ENCODE measurements around the gene CAMK2N1. TPM values are rescaled to one million over a fixed set of nuclear protein-coding genes. Genes with fewer than 3 reads are reported as not detected.

CAMK2N1 gene
- total RNA-seq, 1 donor = 28.5 TPM

- TF ChIP-seq CTCF (IDR thresholded peaks at IDR 0.05; ENCODE audit: insufficient read depth, low read length) = no peak
- H3K4me3 ChIP-seq (ENCODE audit: low read depth, low read length) = no peak overlapping the region
- peak; percentile 64 for DNase-seq (ENCODE audit: low read depth)
Observed at GRCh38 chr1:20477348-20478056, 8.5 kb downstream of the CAMK2N1 start.

- DNase-seq (ENCODE audit: low read depth) = peak; percentile 22
- TF ChIP-seq CTCF (IDR thresholded peaks at IDR 0.05; ENCODE audit: insufficient read depth, low read length) = no peak
- H3K4me3 ChIP-seq (ENCODE audit: low read depth, low read length) = no peak overlapping the region
Observed at GRCh38 chr1:20476265-20477038, 9.6 kb downstream of the CAMK2N1 start.

- H3K4me3 ChIP-seq (ENCODE audit: low read depth, low read length) = no peak overlapping the region
- DNase-seq (ENCODE audit: low read depth) = no peak
- TF ChIP-seq CTCF (IDR thresholded peaks at IDR 0.05; ENCODE audit: insufficient read depth, low read length) = no peak
Observed at GRCh38 chr1:20474996-20475395, 11.0 kb downstream of the CAMK2N1 start.

- H3K4me3 ChIP-seq (ENCODE audit: low read depth, low read length) = no peak overlapping the region
- peak; percentile 23 for DNase-seq (ENCODE audit: low read depth)
- no peak for TF ChIP-seq CTCF (IDR thresholded peaks at IDR 0.05; ENCODE audit: insufficient read depth, low read length)
Observed at GRCh38 chr1:20474333-20474975, 11.6 kb downstream of the CAMK2N1 start.

GRCh38 chr1:20473894-20474293, 12.1 kb downstream of the CAMK2N1 start:
- DNase-seq (ENCODE audit: low read depth) = no peak
- no peak overlapping the region for H3K4me3 ChIP-seq (ENCODE audit: low read depth, low read length)
- no peak for TF ChIP-seq CTCF (IDR thresholded peaks at IDR 0.05; ENCODE audit: insufficient read depth, low read length)

- no peak for TF ChIP-seq CTCF (IDR thresholded peaks at IDR 0.05; ENCODE audit: insufficient read depth, low read length)
- DNase-seq (ENCODE audit: low read depth) = peak; percentile 60
Observed at GRCh38 chr1:20472860-20473711, 12.9 kb downstream of the CAMK2N1 start.

More at GRCh38 chr1:20472860-20473711, 12.9 kb downstream of the CAMK2N1 start:
- peak overlapping the region; percentile 14 for H3K4me3 ChIP-seq (ENCODE audit: low read depth, low read length)

All from fibroblast of the aortic adventitia (primary cell).